Fibroblast of upper back skin (primary cell): ENCODE results near the gene STXBP2.

Experiments
- DNase-seq: peaks from one replicate; pipeline ENCODE4 v3.0.0-alpha.2; 2013

The STXBP2 gene

DNA sequence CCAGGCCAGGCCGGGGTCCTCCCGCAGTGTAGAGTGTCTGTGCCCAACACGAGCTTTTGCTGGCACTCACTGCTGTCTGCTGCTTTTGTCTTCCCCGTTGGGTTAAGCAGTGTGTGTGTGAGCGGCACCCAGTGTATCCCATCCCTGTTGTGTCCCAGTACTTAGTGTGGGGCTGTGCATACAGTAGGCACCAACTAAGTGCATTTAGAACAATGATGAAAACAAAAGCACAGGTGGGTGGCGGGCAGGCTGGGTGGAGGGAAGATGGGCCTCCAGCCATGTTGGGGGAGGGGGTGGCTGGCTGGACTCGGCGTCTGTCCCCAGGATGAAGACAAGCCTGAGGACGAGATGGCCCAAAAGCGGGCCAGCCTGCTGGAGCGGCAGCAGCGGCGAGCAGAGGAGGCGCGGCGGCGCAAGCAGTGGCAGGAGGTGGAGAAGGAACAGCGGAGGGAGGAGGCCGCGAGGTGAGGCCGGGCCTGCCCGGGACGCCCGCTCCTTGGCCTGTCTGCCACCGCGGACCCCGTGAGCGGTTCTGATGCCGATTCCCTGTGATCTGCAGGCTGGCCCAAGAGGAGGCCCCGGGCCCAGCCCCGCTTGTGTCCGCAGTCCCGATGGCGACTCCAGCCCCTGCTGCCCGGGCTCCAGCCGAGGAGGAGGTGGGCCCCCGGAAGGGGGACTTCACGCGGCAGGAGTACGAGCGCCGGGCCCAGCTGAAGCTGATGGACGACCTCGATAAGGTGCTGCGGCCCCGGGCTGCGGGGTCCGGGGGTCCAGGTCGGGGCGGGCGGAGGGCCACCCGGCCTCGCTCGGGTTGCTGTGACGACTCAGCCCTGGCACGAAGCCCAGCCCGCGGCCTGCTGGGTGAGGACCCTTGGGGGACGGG, 21.8 kb upstream of the STXBP2 start:
- no peak for DNase-seq

DNA sequence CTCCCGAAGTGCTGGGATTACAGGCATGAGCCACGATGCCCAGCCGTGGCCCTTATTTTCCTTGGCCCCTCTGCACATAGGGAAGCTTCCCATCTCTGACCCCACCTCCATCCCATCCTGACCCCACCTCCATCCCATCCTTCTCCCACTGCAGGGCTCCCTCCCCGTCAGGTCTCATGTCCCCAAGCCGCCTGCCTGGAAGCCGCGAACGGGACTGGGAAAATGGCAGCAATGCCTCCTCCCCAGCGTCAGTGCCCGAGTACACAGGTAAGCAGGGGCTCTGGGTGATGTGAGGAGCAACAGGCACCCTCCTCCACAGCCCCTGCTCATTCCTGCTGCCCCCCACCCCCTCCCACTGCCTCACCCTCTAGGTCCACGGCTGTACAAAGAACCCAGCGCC, 19.7 kb upstream of the STXBP2 start:
- DNase-seq: no peak

DNA sequence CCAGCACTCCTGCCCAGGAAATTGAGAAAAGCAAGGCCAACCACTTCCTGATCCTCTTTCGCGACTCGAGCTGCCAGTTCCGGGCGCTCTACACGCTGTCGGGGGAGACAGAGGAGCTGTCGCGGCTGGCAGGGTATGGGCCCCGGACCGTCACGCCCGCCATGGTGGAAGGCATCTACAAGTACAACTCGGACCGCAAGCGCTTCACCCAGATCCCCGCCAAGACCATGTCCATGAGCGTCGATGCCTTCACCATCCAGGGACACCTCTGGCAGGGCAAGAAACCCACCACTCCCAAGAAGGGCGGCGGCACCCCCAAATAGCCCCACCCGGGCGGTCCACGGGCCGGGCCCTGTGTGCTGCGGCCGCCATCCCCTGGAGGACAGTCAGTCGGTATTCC, 19.2 kb upstream of the STXBP2 start:
- no peak for DNase-seq

DNA sequence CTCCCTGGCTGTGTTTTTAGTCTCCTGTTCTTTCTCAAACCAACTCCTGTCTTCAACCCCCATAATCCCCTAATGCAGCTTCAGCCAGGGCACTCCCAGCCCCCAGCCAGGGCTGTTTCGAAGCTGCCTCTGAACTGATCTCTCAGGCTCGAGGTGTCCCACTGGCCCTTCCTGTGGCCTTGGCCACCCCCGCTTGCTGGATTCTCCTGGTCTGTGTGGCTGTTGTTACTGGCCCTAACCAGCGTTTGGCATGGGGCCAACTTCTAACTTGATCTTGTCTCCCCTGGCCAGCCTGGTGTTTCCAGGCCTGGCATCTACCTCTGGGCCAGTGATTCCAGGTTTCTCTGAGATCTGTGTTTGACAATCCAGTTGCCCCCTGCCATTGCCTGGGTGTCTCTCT, 18.6 kb upstream of the STXBP2 start:
- DNase-seq: no peak

DNA sequence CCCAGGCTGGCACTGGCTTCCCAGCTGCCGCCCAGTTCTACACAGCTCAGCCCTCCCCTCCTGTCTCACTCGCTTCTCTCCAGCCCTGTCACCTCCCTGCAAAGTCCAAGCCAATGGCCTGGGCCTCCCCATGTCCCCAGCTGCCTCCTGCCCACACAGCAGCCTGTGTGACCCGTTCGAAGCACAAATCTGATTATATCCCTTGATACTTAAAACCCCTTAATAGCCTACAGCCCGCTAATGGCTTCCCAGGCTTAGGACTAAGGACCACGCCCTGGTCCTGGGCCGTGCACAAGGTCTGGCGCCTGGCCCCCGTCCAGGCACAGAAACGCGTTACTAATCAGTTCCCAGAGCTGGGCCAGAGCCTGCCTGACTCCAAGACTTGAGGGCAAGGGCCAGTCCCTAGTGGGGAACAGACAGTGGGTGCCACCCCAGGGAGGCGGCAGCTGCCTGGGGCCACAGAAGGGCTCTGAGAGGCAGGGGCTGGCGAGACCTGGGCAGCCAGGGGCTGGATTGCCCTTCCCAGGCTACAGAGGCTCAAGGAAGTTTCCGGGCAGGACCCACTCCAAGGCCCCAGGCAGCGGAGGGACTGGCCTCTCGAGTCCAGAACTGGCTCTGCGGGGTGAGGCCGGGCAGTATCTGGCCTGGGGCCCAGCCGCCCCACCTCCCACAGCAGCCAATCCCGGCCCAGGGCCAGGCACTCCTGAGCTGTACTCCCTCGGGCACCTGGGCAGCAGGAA, 18.0 kb upstream of the STXBP2 start:
- DNase-seq: no peak

DNA sequence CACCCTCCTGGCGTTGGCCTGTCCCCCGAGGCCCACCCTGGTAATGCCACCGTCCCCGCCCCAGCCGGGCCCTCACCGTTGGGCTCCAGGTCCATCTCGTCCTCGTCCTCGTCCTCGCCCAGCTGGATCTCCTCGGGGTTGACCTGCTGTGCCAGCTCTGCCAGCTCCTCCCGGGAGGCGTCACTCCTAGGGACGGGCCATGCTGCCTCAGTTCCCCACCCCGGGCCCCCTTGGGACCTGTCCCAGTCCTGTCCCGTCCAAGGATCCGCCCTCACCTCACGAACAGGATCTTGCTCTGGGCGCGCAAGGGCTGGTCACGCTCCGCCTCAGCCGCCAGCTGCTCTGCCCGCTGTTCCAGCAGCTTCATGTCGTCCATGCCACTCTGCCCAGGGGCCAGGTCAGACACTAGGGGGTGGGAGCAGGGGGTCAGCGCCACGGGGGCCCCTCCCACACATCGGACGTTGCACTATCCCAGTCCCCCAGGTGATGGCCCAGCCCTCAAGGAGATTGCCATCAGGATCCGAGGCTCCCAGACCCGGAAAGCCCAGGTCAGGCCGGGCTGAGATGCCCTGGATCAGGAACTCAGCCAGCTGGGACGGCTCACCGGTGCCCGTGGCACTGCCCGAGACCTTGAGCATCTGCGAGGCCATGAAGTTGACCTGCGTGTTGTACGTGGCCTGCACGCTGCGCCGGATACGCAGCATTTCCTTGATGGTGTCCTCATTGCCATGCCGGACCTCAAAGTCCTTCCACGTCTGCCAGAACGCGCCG, 17.1 kb upstream of the STXBP2 start:
- DNase-seq: no peak

DNA sequence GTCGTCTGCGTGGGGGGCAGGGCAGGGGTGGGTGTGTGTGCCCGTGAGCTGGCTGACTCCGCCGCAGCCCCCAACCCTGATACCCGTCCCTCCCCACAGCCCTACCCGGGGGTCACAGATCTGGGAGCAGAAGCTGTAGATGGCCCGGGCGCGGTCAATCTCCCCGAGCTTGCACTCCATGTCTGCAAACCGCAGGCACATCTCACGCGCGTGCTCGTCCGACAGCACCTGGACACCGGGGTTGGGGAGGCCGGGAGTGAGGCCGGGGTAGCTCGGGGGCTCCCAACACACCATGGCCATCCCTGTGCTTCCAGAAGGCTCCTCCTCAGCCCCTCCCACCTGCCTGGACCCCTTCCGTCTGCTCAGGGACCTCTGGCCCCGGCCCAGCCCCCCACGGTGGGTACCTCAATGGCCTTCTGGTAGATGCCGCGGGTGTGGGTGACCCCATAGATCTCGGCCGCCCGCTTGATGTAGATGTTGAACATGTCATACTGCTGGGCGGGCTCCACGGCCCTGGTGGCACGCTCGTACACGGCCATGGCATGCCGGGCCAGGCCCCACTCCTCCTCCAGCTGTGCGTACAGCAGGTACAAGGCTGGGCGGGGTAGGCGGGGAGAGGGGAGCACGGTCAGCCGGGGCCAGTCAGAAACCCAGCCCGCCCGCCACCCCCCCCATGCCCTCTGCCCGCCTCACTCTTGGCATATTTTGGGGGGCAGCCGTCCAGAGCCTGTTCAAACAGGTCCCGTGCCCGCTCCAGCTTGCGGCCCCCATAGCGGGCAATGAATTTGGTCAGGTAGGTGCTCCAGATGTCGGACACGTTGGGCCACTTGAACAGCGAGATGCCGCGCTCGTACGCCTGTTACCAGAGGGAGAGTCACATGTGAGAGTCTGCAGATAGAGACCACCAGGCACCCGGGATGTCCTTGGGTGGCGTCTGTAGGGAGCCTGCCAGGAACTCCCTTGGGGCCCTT, 16.2 kb upstream of the STXBP2 start:
- no peak for DNase-seq

DNA sequence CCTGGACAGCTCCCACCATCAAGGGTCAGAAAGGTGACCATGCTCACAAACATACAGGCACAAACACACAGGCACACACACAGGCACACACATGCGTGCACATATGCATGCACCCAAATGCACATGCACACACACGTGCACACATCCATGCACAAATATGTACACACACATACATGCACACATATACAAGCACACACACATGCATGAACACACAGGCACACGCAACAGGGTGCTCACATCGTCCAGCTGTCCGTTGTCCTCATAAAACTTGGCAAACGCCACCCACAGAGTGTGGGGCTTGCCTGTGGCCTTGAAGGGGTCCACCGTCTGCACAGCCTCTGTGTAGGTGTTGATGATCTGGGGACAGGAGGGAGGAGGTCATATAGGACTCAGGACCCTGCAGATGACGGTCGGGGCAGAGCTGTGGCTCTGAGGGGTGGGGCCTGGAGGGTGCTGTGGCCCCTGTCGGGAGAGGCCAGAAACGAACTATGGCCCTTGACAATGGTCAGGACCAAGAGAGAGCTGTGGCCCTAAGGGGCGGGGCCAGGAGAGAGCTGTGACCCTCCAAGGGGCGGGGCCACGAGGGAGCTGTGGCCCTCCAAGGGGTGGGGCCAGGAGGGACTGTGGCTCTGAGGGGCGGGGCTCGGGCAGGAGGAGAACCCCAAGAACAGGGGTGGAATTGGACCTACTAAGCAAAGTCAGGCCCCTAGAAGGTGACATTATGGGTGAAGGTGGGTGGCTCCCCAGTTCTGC, 13.8 kb upstream of the STXBP2 start:
- DNase-seq: no peak

DNA sequence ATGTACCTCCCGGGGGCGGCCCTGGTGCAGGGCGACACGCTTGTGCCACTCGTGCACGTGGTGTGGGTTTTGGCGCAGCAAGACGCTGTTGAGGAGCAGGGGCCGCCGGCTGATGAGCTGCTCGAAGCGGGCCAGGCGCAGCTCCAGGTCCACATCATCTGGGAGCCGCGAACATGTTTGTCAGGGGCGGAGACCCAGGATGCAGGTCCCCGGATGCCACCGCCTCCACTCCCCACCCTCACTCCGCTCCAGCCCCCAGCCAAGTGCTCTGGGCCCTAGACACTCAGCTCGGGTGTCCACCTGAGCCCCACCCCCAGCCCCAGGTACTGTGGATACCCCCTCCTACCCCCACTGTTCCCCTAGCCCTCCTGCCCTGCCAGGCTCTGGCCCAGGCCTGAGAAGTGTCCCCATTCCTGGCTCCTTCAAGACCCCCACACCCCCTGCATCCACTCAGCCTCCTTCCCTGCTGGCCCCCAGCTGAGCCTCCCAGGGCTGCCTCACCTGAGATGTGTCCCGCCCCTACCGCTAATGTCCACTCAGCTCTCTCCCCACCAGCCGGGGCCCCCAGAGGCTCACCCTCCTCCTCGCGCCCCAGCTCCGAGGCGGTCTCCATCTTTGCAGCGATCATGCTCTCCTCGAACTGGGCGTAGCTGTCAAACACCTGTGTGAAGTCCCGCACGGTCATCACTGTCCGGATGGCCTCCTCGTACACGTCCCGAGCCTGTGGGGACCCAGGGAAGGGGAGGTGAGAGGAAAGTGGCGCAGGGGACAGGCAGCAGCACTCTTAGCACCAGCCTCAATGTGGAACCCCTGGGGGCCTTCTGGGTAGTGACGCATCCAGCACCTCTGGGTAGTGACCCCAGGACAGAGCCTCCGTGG, 12.9 kb upstream of the STXBP2 start:
- DNase-seq: no peak

DNA sequence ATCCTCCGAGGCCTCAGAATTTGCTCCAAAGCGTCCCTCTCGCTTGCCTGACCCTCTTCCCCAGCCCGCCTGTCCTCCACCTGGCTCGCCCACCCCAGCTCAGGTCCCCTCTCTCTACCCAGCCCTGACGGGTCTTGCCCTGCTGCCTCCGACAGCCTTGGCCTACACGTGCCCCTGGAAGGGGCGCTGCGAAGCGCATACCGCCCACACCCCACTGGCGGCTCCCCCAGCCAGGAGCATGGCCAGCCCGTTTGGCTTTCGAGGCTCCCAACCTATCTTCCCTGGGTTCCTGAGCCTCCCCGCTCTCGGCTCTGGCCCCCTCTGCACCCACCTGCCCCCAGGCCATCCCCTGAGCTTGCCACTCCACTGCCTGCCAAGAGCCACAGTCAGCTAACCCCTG, 12.1 kb upstream of the STXBP2 start:
- DNase-seq: no peak

DNA sequence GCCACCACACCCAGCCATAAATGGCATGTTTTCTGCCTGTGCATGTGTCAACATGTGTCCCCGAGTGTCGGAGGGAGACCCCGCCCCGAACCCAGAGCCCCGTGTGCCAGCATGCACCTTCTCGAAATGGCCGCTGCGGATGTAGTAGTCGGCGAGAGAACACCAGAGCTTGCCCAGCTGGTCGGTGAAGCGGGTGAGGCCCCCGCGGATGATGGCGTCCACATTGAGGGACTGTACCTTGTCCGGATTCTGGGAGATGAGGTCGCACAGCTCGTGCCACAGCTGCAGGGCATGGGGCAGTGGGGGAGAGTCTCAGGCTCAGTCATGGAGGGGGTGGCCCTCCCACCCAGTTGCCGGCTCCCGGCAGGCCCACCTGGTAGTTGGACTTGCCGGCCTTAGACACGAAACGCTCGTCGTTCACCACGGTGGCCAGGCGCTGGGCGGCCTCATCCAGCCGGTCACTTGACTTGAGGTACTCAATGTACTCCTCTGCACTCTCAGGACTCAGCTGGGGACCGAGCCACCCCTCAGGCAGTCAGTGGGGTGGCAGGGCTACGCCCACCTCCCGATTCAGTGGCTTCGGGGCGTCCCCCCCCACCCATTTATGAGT, 11.0 kb upstream of the STXBP2 start:
- no peak for DNase-seq

DNA sequence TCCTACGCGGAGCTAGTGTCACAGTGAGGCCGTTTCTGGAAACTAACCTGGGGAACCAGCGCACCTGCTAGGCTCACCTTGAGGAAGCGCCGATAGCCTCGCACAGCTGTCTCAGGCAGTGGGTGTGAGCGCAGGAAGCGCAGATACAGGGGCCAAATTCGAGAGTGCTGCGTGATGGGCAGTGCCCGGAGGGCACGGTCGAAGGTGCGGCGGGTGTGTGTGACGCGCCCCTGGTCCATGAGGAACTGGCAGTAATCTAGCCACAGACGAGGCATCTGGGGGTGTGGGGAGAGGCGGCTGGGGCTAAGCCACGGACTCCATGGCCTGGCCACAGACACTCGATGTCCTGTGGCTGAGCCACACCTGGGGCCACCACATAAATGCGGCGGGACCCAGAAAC, 9.7 kb upstream of the STXBP2 start:
- no peak for DNase-seq

DNA sequence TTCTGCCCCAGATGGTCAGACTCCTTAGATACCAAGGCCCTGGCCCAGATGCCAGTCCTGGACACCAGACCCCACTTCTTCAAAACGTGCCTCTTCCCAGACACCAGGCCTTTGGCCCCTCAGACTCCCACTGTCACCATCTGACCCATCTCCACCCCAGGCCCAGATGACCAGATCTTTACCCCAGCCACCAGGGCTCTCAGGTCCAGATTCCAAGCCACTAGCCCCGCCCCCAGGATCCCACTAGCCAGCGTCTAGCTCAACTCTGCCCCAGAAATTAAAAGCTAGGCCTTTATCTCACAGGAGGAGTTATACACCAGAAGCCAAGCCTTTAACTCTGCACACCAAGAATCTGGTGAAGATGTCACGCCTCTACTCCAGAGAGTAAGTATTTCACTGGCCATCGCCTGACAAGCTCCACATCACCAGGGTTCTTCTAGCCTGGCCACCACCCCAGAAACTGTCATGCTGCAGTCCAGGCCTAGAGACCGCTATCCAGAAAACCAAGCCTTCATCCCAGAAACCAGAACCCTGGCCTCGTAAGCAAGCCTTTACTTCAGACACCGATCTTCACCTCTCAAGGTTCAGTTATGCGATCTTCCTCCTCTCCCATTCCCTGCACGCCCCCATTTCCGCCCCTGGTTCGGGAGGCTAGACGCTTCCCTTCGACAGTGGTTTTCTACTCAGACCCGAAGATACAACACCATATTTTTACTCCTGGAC, 8.2 kb upstream of the STXBP2 start:
- no peak for DNase-seq

DNA sequence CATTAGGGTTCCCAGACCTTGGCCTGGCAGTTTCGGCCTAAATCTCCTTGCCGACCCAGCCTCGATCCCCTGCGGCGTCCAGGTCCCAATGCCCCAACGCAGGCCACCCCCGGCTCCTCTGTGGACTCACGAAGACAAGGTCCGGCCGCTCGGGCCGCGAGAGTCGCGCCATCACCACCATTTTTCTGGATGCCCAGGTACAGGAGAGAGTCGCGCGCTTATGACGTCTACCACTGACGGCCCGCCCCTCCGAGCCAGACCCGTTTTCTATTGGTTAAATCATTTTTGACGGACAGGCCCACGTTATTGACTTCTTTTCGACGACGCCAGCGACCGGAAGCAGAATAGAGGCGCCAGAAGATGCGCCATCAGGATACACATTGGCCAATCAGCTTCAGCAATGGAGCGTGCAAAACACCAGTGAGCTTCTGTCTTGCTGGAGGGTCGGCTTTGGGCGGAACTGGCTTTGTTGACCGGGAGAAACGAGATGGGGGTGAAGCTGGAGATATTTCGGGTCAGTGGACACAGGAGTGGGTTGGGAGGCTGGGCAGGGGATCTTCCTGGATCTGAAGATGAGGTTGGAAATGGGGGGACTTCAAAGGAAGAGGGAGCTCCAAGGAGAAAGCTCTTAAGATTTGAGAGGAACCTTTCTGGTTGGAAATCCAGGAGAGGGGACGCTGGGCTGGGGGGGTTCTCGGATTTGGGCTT, 7.4 kb upstream of the STXBP2 start, which contains the start of the genes PET100 and XAB2:
Gene PET100, plus strand, starts transcription at position 447 of the 708 bp plus-strand sequence. Its CDS starts 41 bp downstream, at position 488.
Gene XAB2, minus strand, starts transcription at position 199 of the 708 bp plus-strand sequence. Its CDS starts 18 bp downstream, at position 181.
- DNase-seq: peak; percentile 99

DNA sequence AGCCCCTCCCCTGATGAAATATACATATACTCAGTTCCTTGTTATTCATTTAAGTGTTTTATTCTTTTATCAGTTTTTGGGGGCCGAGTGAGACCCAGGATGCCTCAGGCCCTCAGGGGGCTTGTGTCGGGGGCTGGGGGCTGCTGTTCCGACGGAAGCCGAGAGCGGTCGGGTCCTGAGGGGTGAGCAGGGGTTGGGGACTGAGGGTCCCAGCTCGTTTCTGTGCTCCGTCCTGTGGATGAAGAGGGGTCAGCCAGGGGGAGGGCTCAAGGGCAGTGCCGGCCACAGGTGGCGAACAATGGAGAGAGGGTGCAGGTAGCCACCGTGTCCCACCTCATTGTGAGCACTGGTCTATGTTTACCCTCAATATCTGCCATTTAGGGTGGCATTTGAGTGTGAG, 5.3 kb upstream of the STXBP2 start:
- DNase-seq: no peak

DNA sequence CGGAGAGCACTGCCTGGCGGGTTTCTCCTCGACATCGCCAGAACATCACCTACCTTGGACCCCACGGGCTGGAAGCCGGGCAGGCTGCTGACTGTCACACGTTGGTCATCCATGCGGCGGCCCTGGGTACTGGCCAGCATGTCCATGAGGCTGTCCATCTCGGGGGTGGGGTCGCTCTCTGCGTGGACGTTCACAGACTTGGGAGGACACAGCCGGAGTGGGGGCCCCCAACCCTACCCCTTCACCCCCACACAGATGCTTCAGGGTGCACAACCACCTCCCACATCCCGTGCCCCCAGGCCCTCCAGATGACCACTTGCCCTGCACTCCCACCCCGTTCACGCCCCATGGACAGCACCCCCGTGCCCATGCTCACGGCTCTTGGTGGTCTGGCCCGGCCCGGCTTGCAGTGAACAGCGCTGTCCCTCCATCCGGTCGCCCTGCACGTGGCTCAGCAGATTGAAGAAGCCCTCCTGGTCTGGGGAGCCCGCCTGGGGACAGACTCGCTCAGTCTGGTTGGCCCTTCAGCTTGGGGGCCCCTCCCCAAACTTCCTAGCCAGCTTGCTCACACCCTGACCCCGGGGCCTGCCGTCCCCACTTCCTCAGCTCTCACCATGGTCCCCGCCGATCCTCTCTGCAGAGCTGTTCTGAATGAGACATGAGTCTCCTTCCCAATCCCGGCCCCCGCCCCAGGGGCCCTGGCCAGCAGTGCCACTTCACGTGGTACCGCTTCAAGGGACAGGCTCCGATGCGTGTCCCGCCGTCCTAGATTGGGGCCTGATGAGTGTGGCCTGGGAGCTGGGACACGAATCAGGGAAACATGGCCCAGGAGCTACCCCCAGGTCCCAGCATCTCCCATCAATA, 4.3 kb upstream of the STXBP2 start:
- DNase-seq: no peak

DNA sequence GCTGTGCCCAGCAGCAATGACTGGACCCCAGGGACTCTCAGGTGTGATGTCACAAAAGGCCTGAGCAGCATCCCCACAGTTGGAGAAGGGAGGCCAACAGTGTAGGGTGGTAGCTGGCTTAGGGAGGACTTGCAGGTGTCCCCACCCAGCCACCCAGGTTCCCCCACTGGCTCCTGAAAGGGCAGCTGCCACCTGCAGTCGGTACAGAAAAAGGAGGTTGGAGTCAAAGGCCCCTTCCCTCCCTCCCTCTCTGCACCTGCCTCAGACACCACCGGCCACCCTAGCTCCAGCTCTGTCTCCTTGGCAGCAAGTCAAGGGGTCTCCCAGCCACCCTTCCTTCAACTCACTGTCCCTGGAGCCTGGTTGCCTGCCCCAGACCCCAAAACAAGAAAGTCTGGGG, 3.2 kb upstream of the STXBP2 start, which contains the start of gene PCP2:
Gene PCP2, minus strand, starts transcription at position 22 of the 400 bp plus-strand sequence. CDS start 262 bp downstream, outside the sequence.
- no peak for DNase-seq
